Fibroblast of peridontal ligament (primary cell): ENCODE data around the gene HEATR1.

ENCODE experiments used
- DNase-seq: peaks from one replicate; pipeline ENCODE4 v3.0.0-alpha.2; 2010; ENCODE audit errors: extremely low read depth

Gene HEATR1

GRCh38 chr1:236536540-236536939 lies 67.8 kb downstream of the HEATR1 start:
- no peak for DNase-seq

GRCh38 chr1:236535662-236536161 lies 68.6 kb downstream of the HEATR1 start:
- DNase-seq: no peak

GRCh38 chr1:236535190-236535589 lies 69.1 kb downstream of the HEATR1 start:
- DNase-seq: no peak

- peak; percentile 60 for DNase-seq
Measured at GRCh38 chr1:236534151-236534651, 70.1 kb downstream of the HEATR1 start.

- no peak for DNase-seq
Measured at GRCh38 chr1:236532850-236533249, 71.5 kb downstream of the HEATR1 start.

- no peak for DNase-seq
Measured at GRCh38 chr1:236530959-236531358, 73.4 kb downstream of the HEATR1 start.

GRCh38 chr1:236530286-236530685 lies 74.0 kb downstream of the HEATR1 start:
- no peak for DNase-seq

GRCh38 chr1:236526079-236526478 lies 78.2 kb downstream of the HEATR1 start:
- no peak for DNase-seq

GRCh38 chr1:236524895-236525184 lies 79.5 kb downstream of the HEATR1 start:
- no peak for DNase-seq

- peak; percentile 89 for DNase-seq
Measured at GRCh38 chr1:236524142-236524894, 80.0 kb downstream of the HEATR1 start.

GRCh38 chr1:236523704-236524141 lies 80.6 kb downstream of the HEATR1 start, which contains the start of gene LGALS8:
LGALS8 (plus strand) TSS chr1:236523982; CDS start chr1:236526071, 2,089 bp downstream.
- DNase-seq: peak; percentile 78

- no peak for DNase-seq
Measured at GRCh38 chr1:236522937-236523703, 81.2 kb downstream of the HEATR1 start.

GRCh38 chr1:236520445-236521005 lies 83.8 kb downstream of the HEATR1 start:
- DNase-seq: no peak

GRCh38 chr1:236518322-236518721 lies 86.0 kb downstream of the HEATR1 start:
- no peak for DNase-seq

- DNase-seq: peak; percentile 83
Measured at GRCh38 chr1:236516929-236517704, 87.2 kb downstream of the HEATR1 start.

- no peak for DNase-seq
Measured at GRCh38 chr1:236515443-236515958, 88.8 kb downstream of the HEATR1 start.

GRCh38 chr1:236514703-236515442 lies 89.4 kb downstream of the HEATR1 start:
- DNase-seq: no peak

GRCh38 chr1:236511735-236512418 lies 92.4 kb downstream of the HEATR1 start:
- no peak for DNase-seq

- no peak for DNase-seq
Measured at GRCh38 chr1:236509647-236510401, 94.5 kb downstream of the HEATR1 start.
